ENCODE data around the gene DIAPH3.

The DIAPH3 gene

DNA sequence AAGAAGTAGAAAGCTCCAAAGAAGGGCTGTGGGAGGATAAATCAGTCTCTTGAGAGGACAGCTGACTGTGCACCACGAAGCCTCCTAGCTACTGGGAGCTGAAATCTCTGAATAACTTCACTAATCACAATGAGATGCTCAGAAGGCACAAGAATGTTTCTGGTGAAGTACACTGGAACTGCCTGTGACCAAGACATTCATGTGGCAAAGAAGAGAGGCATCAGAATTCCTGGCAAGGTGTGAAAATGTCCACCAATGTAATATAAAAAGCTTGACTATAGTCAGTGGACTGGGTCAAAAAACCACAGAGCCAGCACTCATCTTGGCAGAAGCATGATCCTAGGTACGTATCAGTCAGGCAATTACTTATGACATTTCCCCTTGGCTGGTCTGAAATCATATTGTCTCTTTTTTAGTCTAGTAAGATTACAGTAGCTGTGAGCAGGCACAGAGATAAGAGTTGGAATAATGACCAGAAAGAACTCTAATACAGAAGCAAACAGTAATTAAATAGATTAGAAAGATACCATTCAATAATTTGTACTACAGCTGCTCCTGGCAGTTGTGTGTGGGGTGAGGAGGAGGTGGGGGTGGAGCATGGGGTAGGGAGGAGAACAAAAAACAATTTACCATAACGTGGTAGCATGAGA, 434.7 kb downstream of the DIAPH3 start:
- H3K36me3 ChIP-seq, result no peaks in the 10 kb centered on the region
- no peak overlapping the region for H3K27ac ChIP-seq
- no peaks in the 10 kb centered on the region for H3K9me3 ChIP-seq
- no peak for TF ChIP-seq CTCF (IDR thresholded peaks at IDR 0.05)
- no peaks in the 10 kb centered on the region for H3K27me3 ChIP-seq
- no peaks in the 10 kb centered on the region for H3K4me1 ChIP-seq (ENCODE audit: control insufficient read depth in 1 of 2, insufficient read depth in 1 of 2, low read depth in 1 of 2, low read length in 1 of 2)
- no peak overlapping the region for H3K4me3 ChIP-seq (ENCODE audit: low read depth in 1 of 2, low read length in 1 of 2)

GRCh38 chr13:59721926-59722910, 441.5 kb downstream of the DIAPH3 start:
- no peaks in the 10 kb centered on the region for H3K9me3 ChIP-seq
- no peak for TF ChIP-seq CTCF (IDR thresholded peaks at IDR 0.05)
- no peaks in the 10 kb centered on the region for H3K27me3 ChIP-seq
- no peaks in the 10 kb centered on the region for H3K36me3 ChIP-seq
- H3K4me3 ChIP-seq (ENCODE audit: low read depth in 1 of 2, low read length in 1 of 2), result no peak overlapping the region
- no peak overlapping the region for H3K27ac ChIP-seq
- peaks cover 0 to 4% of the 10 kb centered on the region in 2 experiments for H3K4me1 ChIP-seq (ENCODE audit: control insufficient read depth in 1 of 2, insufficient read depth in 1 of 2, low read depth in 1 of 2, low read length in 1 of 2)

- no peaks in the 10 kb centered on the region for H3K9me3 ChIP-seq
- H3K4me3 ChIP-seq (ENCODE audit: low read depth in 1 of 2, low read length in 1 of 2), result no peak overlapping the region
- no peaks in the 10 kb centered on the region for H3K36me3 ChIP-seq
- no peak overlapping the region for H3K27ac ChIP-seq
- TF ChIP-seq CTCF (IDR thresholded peaks at IDR 0.05), result no peak
- no peaks in the 10 kb centered on the region for H3K27me3 ChIP-seq
- H3K4me1 ChIP-seq (ENCODE audit: control insufficient read depth in 1 of 2, insufficient read depth in 1 of 2, low read depth in 1 of 2, low read length in 1 of 2), result no peaks in the 10 kb centered on the region
Observed at GRCh38 chr13:59715611-59716010, 448.1 kb downstream of the DIAPH3 start.

GRCh38 chr13:59710996-59711701, 452.6 kb downstream of the DIAPH3 start:
- H3K4me1 ChIP-seq (ENCODE audit: control insufficient read depth in 1 of 2, insufficient read depth in 1 of 2, low read depth in 1 of 2, low read length in 1 of 2), result no peaks in the 10 kb centered on the region
- no peak for TF ChIP-seq CTCF (IDR thresholded peaks at IDR 0.05)
- H3K36me3 ChIP-seq, result no peaks in the 10 kb centered on the region

DNA sequence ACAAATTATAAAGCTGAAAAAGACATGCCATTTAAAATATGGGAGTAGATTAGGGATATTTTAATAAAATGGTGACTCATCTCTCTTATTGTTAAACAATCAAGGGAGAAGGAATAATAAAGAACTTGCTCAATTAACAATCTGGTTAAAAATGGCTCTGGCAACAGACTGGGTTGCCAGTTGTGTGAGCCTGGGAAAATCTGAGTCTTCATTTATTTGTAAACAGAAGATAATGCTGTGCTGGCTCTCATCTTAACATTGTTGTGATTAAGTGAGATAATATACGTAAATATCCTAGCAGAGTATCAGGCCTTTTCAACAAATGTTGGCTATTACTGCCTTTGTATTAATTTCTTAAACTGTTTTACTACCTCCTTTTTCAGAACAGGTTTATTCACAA, 453.3 kb downstream of the DIAPH3 start:
- Histone ChIP-seq H3K27ac (no peak overlapping the region), H3K4me3 (ENCODE audit: low read depth in 1 of 2, low read length in 1 of 2) (no peak overlapping the region), H3K9me3 (no peaks in the 10 kb centered on the region), H3K36me3 (no peaks in the 10 kb centered on the region), H3K27me3 (no peaks in the 10 kb centered on the region), H3K4me1 (ENCODE audit: control insufficient read depth in 1 of 2, insufficient read depth in 1 of 2, low read depth in 1 of 2, low read length in 1 of 2) (no peaks in the 10 kb centered on the region)
- TF ChIP-seq CTCF (IDR thresholded peaks at IDR 0.05), result no peak

More at GRCh38 chr13:59710996-59711701, 452.6 kb downstream of the DIAPH3 start:
- H3K27me3 ChIP-seq, result no peaks in the 10 kb centered on the region
- no peak overlapping the region for H3K27ac ChIP-seq
- H3K9me3 ChIP-seq, result no peaks in the 10 kb centered on the region
- no peak overlapping the region for H3K4me3 ChIP-seq (ENCODE audit: low read depth in 1 of 2, low read length in 1 of 2)
